Chondrocyte (in vitro differentiated cells): Measurements from ENCODE around the gene OR13C8. TPM values are rescaled to one million over a fixed set of nuclear protein-coding genes. Genes with fewer than 3 reads are reported as not detected.

Experiments used
- DNase-seq: peaks from one replicate; pipeline ENCODE4 v3.0.0; 2021; ENCODE audit warnings: mixed read lengths, low spot score
- H3K27ac Mint-ChIP-seq: one replicate; pipeline ENCODE4 v1.8.0; 2021; ENCODE audit warnings: mild to moderate bottlenecking, moderate library complexity, mixed read lengths; ENCODE audit not compliant: unreplicated experiment
- H3K27me3 Mint-ChIP-seq: 2 replicates; pipeline ENCODE4 v1.8.0; 2021; ENCODE audit warnings: low read depth, mixed read lengths
- H3K36me3 Mint-ChIP-seq: 2 replicates; pipeline ENCODE4 v1.8.0; 2021; ENCODE audit warnings: low read depth, mixed read lengths
- H3K4me1 Mint-ChIP-seq: 2 replicates; pipeline ENCODE4 v1.8.0; 2021; ENCODE audit warnings: low read depth, mild to moderate bottlenecking, mixed read lengths
- H3K4me3 Mint-ChIP-seq: one replicate; pipeline ENCODE4 v1.8.0; 2021; ENCODE audit warnings: mild to moderate bottlenecking, moderate library complexity, mixed read lengths; ENCODE audit not compliant: unreplicated experiment
- H3K9me3 Mint-ChIP-seq: 2 replicates; pipeline ENCODE4 v1.8.0; 2021; ENCODE audit warnings: low read depth, mixed read lengths
- CTCF ChIP-seq: fragments of 200-600 bp; sonication (generic); IDR thresholded peaks from 2 replicates; pipeline ENCODE4 v1.5.0; 2021; ENCODE audit warnings: antibody characterized with exemption, mild to moderate bottlenecking, moderate library complexity
- total RNA-seq: library from RNA; stranded (reverse); gene quantifications from 3 replicates; pipeline ENCODE4 v1.2.1, GENCODE V29; 2021

OR13C8 gene
- total RNA-seq, 1 donor from 2014 or later = not detected

- no peak overlapping the region for H3K4me3 Mint-ChIP-seq
- no peaks in the 10 kb centered on the region for H3K36me3 Mint-ChIP-seq
- H3K9me3 Mint-ChIP-seq = no peaks in the 10 kb centered on the region
- no peaks in the 10 kb centered on the region for H3K4me1 Mint-ChIP-seq
- DNase-seq = no peak
- no peak for TF ChIP-seq CTCF
- peaks cover 10% of the 10 kb centered on the region for H3K27me3 Mint-ChIP-seq
- H3K27ac Mint-ChIP-seq = no peak overlapping the region
Measured at GRCh38 chr9:104617418-104617817, 48.5 kb downstream of the OR13C8 start.

- H3K27me3 Mint-ChIP-seq = peaks cover 6% of the 10 kb centered on the region
- no peak within 1 kb of the TSS for H3K4me3 Mint-ChIP-seq
- no peaks in the 10 kb centered on the region for H3K9me3 Mint-ChIP-seq
- H3K27ac Mint-ChIP-seq = no peak within 1 kb of the TSS
- no peaks in the 10 kb centered on the region for H3K36me3 Mint-ChIP-seq
- no peaks in the 10 kb centered on the region for H3K4me1 Mint-ChIP-seq
- no peak for TF ChIP-seq CTCF
- no peak for DNase-seq
Measured at GRCh38 chr9:104618104-104618503, 49.1 kb downstream of the OR13C8 start, which contains the start of gene OR13C9. Gene OR13C9 (minus strand): TSS chr9:104618204. CDS start chr9:104618204, 0 bp downstream.

Other genes starting within 250 kb of the OR13C8 start
- gene OR13F1, start 64.9 kb upstream of the OR13C8 start, total RNA-seq = not detected in 3 replicates
- not detected in 3 replicates for gene OR13C4, start 42.0 kb upstream of the OR13C8 start, total RNA-seq
- gene OR13C3, start 32.3 kb upstream of the OR13C8 start, total RNA-seq = not detected in 3 replicates
- not detected in 3 replicates for gene OR13C5, start 30.2 kb downstream of the OR13C8 start, total RNA-seq
- not detected in 3 replicates for gene OR13C2, start 36.5 kb downstream of the OR13C8 start, total RNA-seq
- gene OR13C9, start 49.0 kb downstream of the OR13C8 start, total RNA-seq = not detected in 3 replicates
- not detected in 3 replicates for gene OR13D1, start 125.3 kb downstream of the OR13C8 start, total RNA-seq
- 33.2 to 39.0 TPM (median 33.9 TPM) in 3 replicates for gene NIPSNAP3A, start 178.5 kb downstream of the OR13C8 start, total RNA-seq
- 2.1 to 3.8 TPM (median 2.3 TPM) in 3 replicates for gene NIPSNAP3B, start 195.0 kb downstream of the OR13C8 start, total RNA-seq